Activated T-cell treated with anti-CD3 and anti-CD28 coated beads for 1 hour (primary cell): ENCODE results near the gene MED8.
"Not testable (repeated sequence)": the region's sequence is repeated elsewhere in the genome, so short reads cannot be mapped to it uniquely, and the experiment has no call there.

ENCODE experiments used
- DNase-seq: peaks from one replicate; pipeline ENCODE4 v3.0.0-alpha.2; 2020; ENCODE audit warnings: low read depth

Gene MED8

GRCh38 chr1:43421976-43422750, 32.6 kb upstream of the MED8 start:
- no peak for DNase-seq

GRCh38 chr1:43421396-43421795, 31.8 kb upstream of the MED8 start:
- DNase-seq: no peak

GRCh38 chr1:43420874-43421273, 31.3 kb upstream of the MED8 start:
- no peak for DNase-seq

GRCh38 chr1:43419627-43420425, 30.2 kb upstream of the MED8 start:
- no peak for DNase-seq

- no peak for DNase-seq
These were observed 29.3 kb upstream of the MED8 start for GRCh38 chr1:43418858-43419257.

GRCh38 chr1:43415901-43416300, 26.3 kb upstream of the MED8 start:
- no peak for DNase-seq

GRCh38 chr1:43414634-43415223, 25.1 kb upstream of the MED8 start:
- DNase-seq: peak; percentile 53

GRCh38 chr1:43413426-43413825, 23.8 kb upstream of the MED8 start:
- DNase-seq: not testable (repeated sequence)

- DNase-seq: no peak
These were observed 21.0 kb upstream of the MED8 start for GRCh38 chr1:43410571-43410970.

GRCh38 chr1:43405876-43406234, 16.3 kb upstream of the MED8 start:
- DNase-seq: no peak

- no peak for DNase-seq
These were observed 15.7 kb upstream of the MED8 start for GRCh38 chr1:43405219-43405875.

- no peak for DNase-seq
These were observed 14.8 kb upstream of the MED8 start for GRCh38 chr1:43404353-43404752.

- no peak for DNase-seq
These were observed 12.7 kb upstream of the MED8 start for GRCh38 chr1:43402089-43402865.

- DNase-seq: not testable (repeated sequence)
These were observed 10.8 kb upstream of the MED8 start for GRCh38 chr1:43400441-43400840.

- no peak for DNase-seq
These were observed 8.6 kb upstream of the MED8 start for GRCh38 chr1:43398227-43398626.

GRCh38 chr1:43396059-43396458, 6.5 kb upstream of the MED8 start:
- DNase-seq: no peak

GRCh38 chr1:43395523-43395922, 5.9 kb upstream of the MED8 start:
- DNase-seq: no peak

- no peak for DNase-seq
These were observed 3.1 kb upstream of the MED8 start for GRCh38 chr1:43392702-43393101.

GRCh38 chr1:43388613-43389012, 987 bp downstream of the MED8 start:
- no peak for DNase-seq

GRCh38 chr1:43387976-43388599, 1.5 kb downstream of the MED8 start:
- DNase-seq: no peak

- DNase-seq: no peak
These were observed 2.9 kb downstream of the MED8 start for GRCh38 chr1:43386676-43387075.
